K562 (cell line): ENCODE results near the gene NUTM1. TPM values are rescaled to one million over a fixed set of nuclear protein-coding genes. Genes with fewer than 3 reads are reported as not detected.

ENCODE experiments used
- CBX3 ChIP-seq, 2 experiments: IDR thresholded peaks; 1 replicate in 1 of 2; 2 replicates in 1 of 2; pipeline ENCODE4 v1.6.1; 2012; ENCODE audit warnings: inconsistent platforms in 2 of 2, low read length in 2 of 2, borderline replicate concordance in 1 of 2, control low read depth in 1 of 2
- CHAMP1 ChIP-seq: fragments of 450-650 bp; IDR thresholded peaks from 2 replicates; pipeline ENCODE4 v1.6.1; 2016; ENCODE audit warnings: mild to moderate bottlenecking
- KAT2B ChIP-seq: IDR thresholded peaks from one replicate; pipeline ENCODE4 v1.6.1; 2012; ENCODE audit warnings: low read depth, mild to moderate bottlenecking, control low read depth, inconsistent platforms, low read length, moderate library complexity
- LEF1 ChIP-seq: fragments of 450-650 bp; IDR thresholded peaks from 2 replicates; pipeline ENCODE4 v1.6.1; 2016; ENCODE audit warnings: mild to moderate bottlenecking
- MAZ ChIP-seq, 2 experiments: fragments of 450-650 bp in 1 of 2; sonication (generic) in 1 of 2; formaldehyde crosslinking; IDR thresholded peaks in 1 of 2; conservative IDR thresholded peaks in 1 of 2; 2 replicates each; pipeline versions ENCODE4 v1.4.0 to v1.5.0; 2020; ENCODE audit warnings: mild to moderate bottlenecking in 1 of 2, missing genetic modification reagents in 1 of 2
- MGA ChIP-seq: fragments of 450-650 bp; IDR thresholded peaks from 2 replicates; pipeline ENCODE4 v1.6.1; 2016; ENCODE audit warnings: mild to moderate bottlenecking, moderate library complexity
- NBN ChIP-seq: fragments of 450-650 bp; IDR thresholded peaks from 2 replicates; pipeline ENCODE4 v1.6.1; 2016; ENCODE audit warnings: low read depth, mild to moderate bottlenecking
- POLR2AphosphoS2 ChIP-seq: IDR thresholded peaks from 2 replicates; pipeline ENCODE4 v1.6.1; 2012; ENCODE audit warnings: low read length, improper control_type of control experiment
- SIN3B ChIP-seq: fragments of 450-650 bp; IDR thresholded peaks from 2 replicates; pipeline ENCODE4 v1.6.1; 2017; ENCODE audit warnings: low read depth, mild to moderate bottlenecking, moderate library complexity
- polyA plus RNA-seq, 8 experiments: library from polyadenylated mRNA; depleted of rRNA in 4 of 8; stranded (reverse) in 5 of 8; unstranded in 3 of 8; fragments of >200 nt; fragmentation: Nextera tagmentation in 2 of 8; fragmentation: Illumina TruSeq in 1 of 8; extraction: Ambion mirVana in 2 of 8; extraction: Trizol in 1 of 8; gene quantifications; 2 replicates each; pipeline versions ENCODE4 v1.2.1 to v1.2.3, GENCODE V29; 2011 to 2014; ENCODE audit warnings: inconsistent platforms in 1 of 8, missing spikeins in 1 of 8
- total RNA-seq, 7 experiments: library from RNA; depleted of rRNA in 6 of 7; stranded (reverse); fragments of >200 nt in 6 of 7; fragmentation: Illumina TruSeq in 2 of 7; extraction: Trizol in 2 of 7; gene quantifications; 2 replicates each; pipeline versions ENCODE4 v1.2.1 to v1.2.3, GENCODE V29; 2011 to 2021; ENCODE audit warnings: low replicate concordance in 1 of 7

Gene NUTM1
- total and polyA plus RNA-seq, 9 of the 15 experiments (the other 6 are each of a cell fraction or from before 2014, with no cell fraction given): 0.01 to 0.05 (median 0.04) TPM; not detected in 4

- TF ChIP-seq MGA: peak; percentile 94
- TF ChIP-seq SIN3B: peak; percentile 72
- peak; percentile 82 for TF ChIP-seq NBN
- TF ChIP-seq KAT2B: no peak
- peak; percentile 66; the same call in 1 of the 2 replicates for TF ChIP-seq POLR2AphosphoS2
- TF ChIP-seq LEF1: 0 out of 2 replicates have a peak, but pooled peaks have one; percentile 45
- peak in 1 of 2 experiments; percentile 91; a peak in 2 of 3 replicates for TF ChIP-seq CBX3 (IDR thresholded peaks at IDR 0.05; ENCODE audit: borderline replicate concordance in 1 of 2, low read length in 2 of 2)
- peak; percentile 82 for TF ChIP-seq CHAMP1
- peak in 1 of 2 experiments; percentile 58; a peak in 2 of 4 replicates for TF ChIP-seq MAZ (CRISPR knock-in tag; conservative IDR thresholded peaks at IDR 0.05 in 1 of 2, IDR thresholded peaks at IDR 0.05 in 1 of 2)
Measured at GRCh38 chr15:34342737-34343575, at the start of gene NUTM1, which contains the start of gene NOP10 (continued).
